Aorta (tissue), 5 donors: Measurements from ENCODE around the gene ARHGAP15. TPM values are rescaled to one million over a fixed set of nuclear protein-coding genes. Genes with fewer than 3 reads are reported as not detected.

Source experiments
- ATAC-seq: fragments of 200-7000 bp; cut with Tn5 transposase; one replicate; pipeline ENCODE4 v1.9.1; 2022; ENCODE audit warnings: moderate library complexity; ENCODE audit not compliant: low FRiP score
- DNase-seq, 2 donors: peaks; one replicate each; pipeline ENCODE4 v3.0.0-alpha.2; 2020
- H3K27ac ChIP-seq, 2 donors: one replicate each; pipeline ENCODE4 v1.5.1; 2013; ENCODE audit warnings: low read length in 2 of 2, mild to moderate bottlenecking in 2 of 2, moderate library complexity in 2 of 2, control low read depth in 1 of 2, inconsistent platforms in 1 of 2, low read depth in 1 of 2
- H3K27me3 ChIP-seq, 2 donors: one replicate each; pipeline ENCODE4 v1.6.1; 2013; ENCODE audit warnings: control low read depth in 1 of 2, low read length in 1 of 2, mild to moderate bottlenecking in 1 of 2, moderate library complexity in 1 of 2; ENCODE audit not compliant: insufficient read depth in 2 of 2, control insufficient read depth in 1 of 2
- H3K36me3 ChIP-seq, 2 donors: one replicate each; pipeline ENCODE4 v1.6.1; 2013; ENCODE audit warnings: control low read depth in 1 of 2, low read length in 1 of 2, mild to moderate bottlenecking in 1 of 2; ENCODE audit not compliant: insufficient read depth in 2 of 2, control insufficient read depth in 1 of 2
- H3K4me1 ChIP-seq, 2 donors: one replicate each; pipeline ENCODE4 v1.6.1; 2013; ENCODE audit warnings: low read length in 2 of 2, control low read depth in 1 of 2, mild to moderate bottlenecking in 1 of 2, moderate library complexity in 1 of 2; ENCODE audit not compliant: insufficient read depth in 2 of 2, control insufficient read depth in 1 of 2
- H3K4me3 ChIP-seq, 2 donors: one replicate each; pipeline ENCODE4 v1.5.1; 2013; ENCODE audit warnings: low read length in 2 of 2, control low read depth in 1 of 2, mild to moderate bottlenecking in 1 of 2
- H3K9me3 ChIP-seq: one replicate; pipeline ENCODE4 v1.6.1; 2013; ENCODE audit warnings: mild to moderate bottlenecking, low read length; ENCODE audit not compliant: control insufficient read depth
- WGBS, 2 donors: extraction: QIAGEN DNeasy Blood & Tissue Kit; methylation state at CpG; one replicate each; pipeline ENCODE4 v1.1.7; 2013; 5-methylcytosine and 5-hydroxymethylcytosine counted together
- intact Hi-C, 2 donors: fragments of 100-400 bp; cut with DNase I; formaldehyde crosslinking; loops; one replicate each; pipeline versions ENCODE4 v1.14.2 to v1.15.0; 2022
- polyA plus RNA-seq, 2 donors: library from polyadenylated mRNA; stranded (reverse); fragments of 200-250 nt; gene quantifications; one replicate each; pipeline ENCODE4 v1.2.3, GENCODE V29; 2013
- total RNA-seq, 2 donors: library from RNA; stranded (reverse); fragmentation: NEBNext Ultra II Directional; extraction: Animal tissue kit (Norgen Biotek cat#: 25700); gene quantifications; one replicate each; pipeline ENCODE4 v1.2.1, GENCODE V29; 2021
- donor health status: healthy with polysubstance abuse.
- donor health status: Bipolar disorder and iron deficiency.
- donor health status: DM: no; HTN: no; CAD: no.
- donor health status: DM: no; HTN: no; CAD: no.
- donor health status: DM: yes; HTN: yes; CAD: no.

The ARHGAP15 gene
- total and polyA plus RNA-seq, 4 donors, result 9.8 to 26.2 (median 12.8) TPM

DNA sequence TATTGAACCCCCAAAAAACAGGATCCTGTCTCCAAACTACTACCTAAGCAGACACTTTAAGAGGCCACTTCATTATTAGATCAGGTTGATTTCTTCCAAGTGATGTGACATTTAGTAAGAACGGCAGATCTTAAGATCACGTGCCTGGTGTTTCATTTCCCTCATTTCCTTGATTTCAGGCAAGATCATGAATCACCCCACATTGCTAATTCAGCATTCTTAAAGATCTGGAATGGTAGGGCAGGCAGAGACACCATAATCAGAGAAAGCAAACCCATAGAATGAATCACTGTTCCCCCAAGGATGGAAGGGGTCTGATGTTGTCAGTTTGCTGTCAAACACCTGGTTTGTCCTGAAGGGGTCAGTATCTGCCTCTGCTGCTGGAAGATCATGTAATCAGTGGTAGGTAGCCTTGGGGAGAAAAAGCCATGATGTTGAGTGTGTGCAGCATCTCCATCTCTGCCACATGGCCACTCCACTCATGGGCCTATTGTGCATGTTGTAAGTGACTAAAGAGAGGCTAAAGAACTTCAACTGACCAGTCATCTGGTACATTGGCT lies 133.9 kb downstream of the ARHGAP15 start:
- Histone ChIP-seq H3K4me3 (no peak overlapping the region), H3K27me3 (no peaks in the 10 kb centered on the region), H3K36me3 (no peaks in the 10 kb centered on the region), H3K27ac (no peak overlapping the region), H3K4me1 (peaks cover 0 to 2% of the 10 kb centered on the region in 2 donors), H3K9me3 (no peaks in the 10 kb centered on the region)
- WGBS, 2 donors, result 93 to 99% methylated on average over 2 of the region's 2 CpGs
- intact Hi-C loops, result no loop called here
- DNase-seq (no peak), ATAC-seq (no peak)

GRCh38 chr2:143264851-143265250 lies 135.6 kb downstream of the ARHGAP15 start:
- DNase-seq, result no peak
- no peak overlapping the region for H3K27ac ChIP-seq
- 4 to 8% methylated on average over 2 of the region's 2 CpGs for WGBS, 2 donors

DNA sequence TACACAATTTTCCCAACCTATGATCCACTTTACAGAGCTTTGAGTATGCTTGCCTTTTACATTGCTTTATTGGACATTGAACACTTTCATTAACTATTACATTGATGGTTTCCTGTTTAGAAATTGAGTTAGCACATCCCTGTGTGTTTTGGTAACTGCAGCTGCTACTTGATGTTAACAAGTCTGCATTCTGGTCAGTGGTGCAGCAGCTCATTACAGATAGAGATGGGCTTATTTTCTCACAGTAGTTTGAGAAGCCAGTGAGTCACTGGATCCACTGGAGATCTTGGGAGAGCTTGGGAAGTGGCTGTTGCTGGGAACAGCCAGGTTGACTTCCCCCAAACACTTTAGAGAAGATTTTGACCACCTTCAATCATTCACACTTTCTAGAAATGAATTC lies 150.5 kb downstream of the ARHGAP15 start:
- DNase-seq, result no peak
- ATAC-seq, result no peak
- no peak overlapping the region for H3K27ac ChIP-seq
- intact Hi-C loops, result no loop called here
- no peaks in the 10 kb centered on the region for H3K36me3 ChIP-seq
- H3K9me3 ChIP-seq, result no peaks in the 10 kb centered on the region
- no peaks in the 10 kb centered on the region for H3K27me3 ChIP-seq
- H3K4me3 ChIP-seq, result no peak overlapping the region
- no peaks in the 10 kb centered on the region for H3K4me1 ChIP-seq

More at GRCh38 chr2:143264851-143265250, 135.6 kb downstream of the ARHGAP15 start:
- H3K4me3 ChIP-seq, result no peak overlapping the region
- no peaks in the 10 kb centered on the region for H3K27me3 ChIP-seq
- H3K36me3 ChIP-seq, result no peaks in the 10 kb centered on the region
- ATAC-seq, result peak; percentile 84
- intact Hi-C loops, result no loop called here
- no peaks in the 10 kb centered on the region for H3K4me1 ChIP-seq
- no peaks in the 10 kb centered on the region for H3K9me3 ChIP-seq

DNA sequence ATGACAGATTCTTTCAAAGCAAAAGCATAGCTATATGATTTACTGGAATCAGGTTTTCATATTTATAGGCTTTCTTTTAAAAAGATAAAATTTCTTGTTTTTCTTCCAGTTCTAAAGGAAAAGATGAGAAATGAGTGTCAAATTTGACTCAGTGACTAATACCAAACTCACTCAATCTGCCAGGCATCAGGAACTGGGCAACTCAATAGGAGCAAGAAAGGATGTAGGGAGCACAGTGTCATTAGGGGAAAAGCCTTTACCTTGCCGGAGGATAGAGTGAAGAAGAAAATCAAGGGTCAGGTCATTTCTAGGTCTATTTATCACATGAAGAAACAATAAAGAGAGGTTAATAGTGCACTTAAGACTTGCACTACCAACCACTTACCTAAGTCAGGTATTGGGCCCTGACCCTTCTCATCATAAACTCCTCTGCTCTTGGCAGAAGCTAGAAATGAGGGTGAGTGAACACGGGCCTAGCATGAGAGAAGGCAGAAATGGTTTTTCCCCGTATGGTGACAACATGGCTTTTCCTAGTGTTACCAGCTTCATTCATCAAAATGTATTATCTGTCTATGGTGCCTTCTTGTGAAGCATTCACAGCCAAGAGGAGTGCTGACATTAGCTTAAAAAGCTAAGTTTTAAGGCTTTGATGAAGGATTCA lies 151.0 kb downstream of the ARHGAP15 start:
- no peaks in the 10 kb centered on the region for H3K27me3 ChIP-seq
- no peaks in the 10 kb centered on the region for H3K4me1 ChIP-seq
- no peaks in the 10 kb centered on the region for H3K9me3 ChIP-seq
- no peak overlapping the region for H3K4me3 ChIP-seq
- H3K27ac ChIP-seq, result no peak overlapping the region
- no peaks in the 10 kb centered on the region for H3K36me3 ChIP-seq
- DNase-seq (no peak), ATAC-seq (no peak)
- WGBS, 2 donors, result 86 to 95% methylated on average over 3 of the region's 3 CpGs
- intact Hi-C loops, result no loop called here

GRCh38 chr2:143282684-143283083 lies 153.5 kb downstream of the ARHGAP15 start:
- no peak for ATAC-seq
- Histone ChIP-seq H3K27ac (no peak overlapping the region), H3K27me3 (no peaks in the 10 kb centered on the region), H3K4me3 (no peak overlapping the region), H3K4me1 (no peaks in the 10 kb centered on the region), H3K36me3 (no peaks in the 10 kb centered on the region), H3K9me3 (no peaks in the 10 kb centered on the region)
- WGBS, 2 donors, result 82 to 87% methylated on average over 6 of the region's 6 CpGs
- no peak for DNase-seq
- intact Hi-C loops, result no loop called here

- ATAC-seq, result no peak
- Histone ChIP-seq H3K4me3 (no peak overlapping the region), H3K27ac (no peak overlapping the region), H3K9me3 (no peaks in the 10 kb centered on the region), H3K27me3 (no peaks in the 10 kb centered on the region), H3K36me3 (no peaks in the 10 kb centered on the region), H3K4me1 (no peaks in the 10 kb centered on the region)
- peak in 1 of 2 donors; percentile 35 for DNase-seq
- 71 to 74% methylated on average over 7 of the region's 7 CpGs for WGBS, 2 donors
- intact Hi-C loops, result no loop called here
These were observed 155.0 kb downstream of the ARHGAP15 start for GRCh38 chr2:143284087-143284675.

DNA sequence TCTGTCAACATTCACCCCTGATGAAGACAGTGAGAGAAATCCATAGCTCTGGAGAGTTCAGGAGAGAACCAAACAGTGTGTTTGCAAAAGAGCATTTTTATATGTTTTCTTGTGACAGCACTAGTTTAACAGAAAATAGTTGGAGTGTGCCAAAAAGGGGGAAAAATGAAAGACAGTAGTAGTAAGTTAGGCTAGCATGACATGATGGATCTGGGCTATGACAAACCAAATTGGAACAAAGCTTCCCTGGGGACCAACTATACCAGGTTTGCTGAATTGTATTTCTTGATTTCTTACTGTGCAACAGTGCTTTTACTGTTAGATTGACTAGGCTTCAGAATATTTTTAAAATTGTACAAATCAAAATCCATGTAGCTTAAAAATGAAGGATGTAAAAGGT lies 159.8 kb downstream of the ARHGAP15 start:
- Histone ChIP-seq H3K27me3 (no peaks in the 10 kb centered on the region), H3K9me3 (no peaks in the 10 kb centered on the region), H3K36me3 (no peaks in the 10 kb centered on the region), H3K4me1 (no peaks in the 10 kb centered on the region), H3K27ac (no peak overlapping the region), H3K4me3 (no peak overlapping the region)
- ATAC-seq (no peak), DNase-seq (no peak)
- intact Hi-C loops, result no loop called here

DNA sequence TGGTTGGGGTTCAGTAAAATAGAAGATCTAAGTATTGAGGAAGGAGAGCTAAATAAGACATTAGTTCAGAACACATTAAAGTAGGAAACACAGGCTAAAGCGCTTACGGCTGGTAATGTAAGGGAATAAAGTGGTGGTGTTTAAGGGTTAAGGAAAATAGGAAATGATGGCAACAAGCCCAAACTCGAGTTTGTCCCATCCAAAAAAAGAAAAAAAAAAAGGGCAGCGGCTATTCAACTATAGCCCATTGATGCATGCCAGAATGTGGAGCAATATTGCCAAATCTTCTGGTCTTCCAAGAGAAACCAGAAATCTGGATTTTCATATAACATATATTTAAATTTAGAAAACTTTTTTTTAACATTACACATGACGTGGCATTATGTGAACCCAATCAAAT lies 161.0 kb downstream of the ARHGAP15 start:
- Histone ChIP-seq H3K36me3 (no peaks in the 10 kb centered on the region), H3K27me3 (no peaks in the 10 kb centered on the region), H3K4me1 (no peaks in the 10 kb centered on the region), H3K27ac (no peak overlapping the region), H3K9me3 (no peaks in the 10 kb centered on the region), H3K4me3 (no peak overlapping the region)
- ATAC-seq (no peak), DNase-seq (no peak)
- intact Hi-C loops, result no loop called here
- 49 to 53% methylated on average over 5 of the region's 5 CpGs for WGBS, 2 donors

- DNase-seq, result no peak
- no peaks in the 10 kb centered on the region for H3K27me3 ChIP-seq
- H3K9me3 ChIP-seq, result no peaks in the 10 kb centered on the region
- no peaks in the 10 kb centered on the region for H3K4me1 ChIP-seq
- H3K27ac ChIP-seq, result no peak overlapping the region
- WGBS, 2 donors, result 97 to 100% methylated on average over 1 of the region's 1 CpG
- H3K36me3 ChIP-seq, result no peaks in the 10 kb centered on the region
- no peak overlapping the region for H3K4me3 ChIP-seq
- no peak for ATAC-seq
- intact Hi-C loops, result no loop called here
These were observed 164.8 kb downstream of the ARHGAP15 start for GRCh38 chr2:143294068-143294467.
